NT2/D1 (cell line): ENCODE data around the gene ZNF626.

ENCODE experiments used
- SUZ12 ChIP-seq: IDR thresholded peaks from 2 replicates; pipeline ENCODE4 v1.6.1; 2011; ENCODE audit not compliant: insufficient read length, insufficient read depth; ENCODE audit errors: extremely low read depth
- YY1 ChIP-seq: IDR thresholded peaks from 2 replicates; pipeline ENCODE4 v1.6.1; 2011; ENCODE audit not compliant: insufficient read length, insufficient read depth
- ZNF274 ChIP-seq: IDR thresholded peaks from 2 replicates; pipeline ENCODE4 v1.6.1; 2011; ENCODE audit warnings: mild to moderate bottlenecking, low read depth, low read length

DNA sequence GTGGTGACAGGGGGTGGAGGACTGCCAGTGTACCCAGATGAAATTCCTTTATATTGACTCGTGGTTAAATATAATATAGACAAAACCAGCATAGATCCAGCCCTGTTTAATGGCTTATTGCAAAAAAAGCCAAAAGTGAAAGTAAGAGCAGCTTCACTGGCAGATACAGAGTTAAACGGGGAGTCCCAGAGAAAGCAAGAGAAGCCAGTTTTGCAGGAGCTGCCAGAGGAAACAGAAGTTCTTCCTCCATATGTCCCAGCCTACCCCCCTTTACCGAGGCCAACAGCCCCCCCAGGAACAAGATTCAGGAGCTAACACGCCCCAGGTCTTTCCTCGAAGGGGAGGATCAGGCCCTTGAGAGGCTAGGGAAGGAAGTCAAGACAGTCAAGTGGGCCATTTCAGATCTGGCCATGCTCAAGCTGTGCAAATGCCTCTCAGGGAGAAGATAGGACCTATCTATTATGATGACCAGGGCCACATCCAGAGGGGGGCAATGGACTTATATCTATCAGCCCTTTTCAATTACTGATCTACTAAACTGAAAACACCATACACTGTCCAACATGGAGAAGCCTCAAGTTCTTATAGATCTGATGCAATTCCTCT, 48.6 kb downstream of the ZNF626 start:
- TF ChIP-seq YY1, result no peak
- no peak for TF ChIP-seq ZNF274
- no peak for TF ChIP-seq SUZ12
